ENCODE measurements around the gene SRD5A1.

Gene SRD5A1

DNA sequence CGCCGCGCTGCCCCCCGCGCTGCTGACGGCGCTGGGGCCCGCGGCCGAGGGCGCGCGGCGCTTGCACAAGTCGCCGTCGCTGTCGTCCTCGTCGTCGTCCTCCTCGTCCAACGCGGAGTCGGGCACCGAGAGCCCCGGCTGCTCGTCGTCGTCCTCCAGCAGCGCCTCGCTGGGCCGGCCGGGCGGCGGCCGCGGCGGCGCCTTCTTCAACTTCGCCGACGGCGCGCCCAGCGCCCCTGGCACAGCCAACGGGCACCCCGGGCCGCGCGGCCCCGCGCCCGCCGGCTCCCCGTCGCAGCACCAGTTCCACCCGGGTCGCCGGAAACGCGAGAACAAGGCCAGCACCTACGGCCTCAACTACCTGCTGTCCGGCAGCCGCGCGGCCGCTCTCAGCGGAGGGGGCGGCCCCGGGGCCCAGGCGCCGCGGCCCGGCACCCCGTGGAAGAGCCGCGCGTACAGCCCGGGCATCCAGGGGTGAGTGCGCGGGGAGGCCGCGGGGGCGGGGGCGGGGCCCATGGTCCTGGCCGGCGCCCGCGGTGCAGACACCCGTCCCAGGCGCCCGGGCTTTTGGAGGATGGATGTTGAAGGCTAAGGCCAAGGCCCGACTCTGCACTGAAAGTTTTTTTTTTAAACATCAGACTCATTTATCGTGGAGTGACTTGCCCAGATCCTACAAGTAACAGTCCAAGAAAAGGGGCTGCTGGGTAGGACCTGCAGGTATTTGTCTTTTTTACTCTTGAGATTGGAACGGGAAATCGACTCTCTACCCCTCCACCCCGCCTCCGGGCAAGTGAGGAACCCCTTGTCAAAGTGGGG is 81.2 kb downstream of the SRD5A1 start:
- DNase-seq = no peak

GRCh38 chr5:6715271-6715670 is 82.0 kb downstream of the SRD5A1 start:
- no peak for DNase-seq

DNA sequence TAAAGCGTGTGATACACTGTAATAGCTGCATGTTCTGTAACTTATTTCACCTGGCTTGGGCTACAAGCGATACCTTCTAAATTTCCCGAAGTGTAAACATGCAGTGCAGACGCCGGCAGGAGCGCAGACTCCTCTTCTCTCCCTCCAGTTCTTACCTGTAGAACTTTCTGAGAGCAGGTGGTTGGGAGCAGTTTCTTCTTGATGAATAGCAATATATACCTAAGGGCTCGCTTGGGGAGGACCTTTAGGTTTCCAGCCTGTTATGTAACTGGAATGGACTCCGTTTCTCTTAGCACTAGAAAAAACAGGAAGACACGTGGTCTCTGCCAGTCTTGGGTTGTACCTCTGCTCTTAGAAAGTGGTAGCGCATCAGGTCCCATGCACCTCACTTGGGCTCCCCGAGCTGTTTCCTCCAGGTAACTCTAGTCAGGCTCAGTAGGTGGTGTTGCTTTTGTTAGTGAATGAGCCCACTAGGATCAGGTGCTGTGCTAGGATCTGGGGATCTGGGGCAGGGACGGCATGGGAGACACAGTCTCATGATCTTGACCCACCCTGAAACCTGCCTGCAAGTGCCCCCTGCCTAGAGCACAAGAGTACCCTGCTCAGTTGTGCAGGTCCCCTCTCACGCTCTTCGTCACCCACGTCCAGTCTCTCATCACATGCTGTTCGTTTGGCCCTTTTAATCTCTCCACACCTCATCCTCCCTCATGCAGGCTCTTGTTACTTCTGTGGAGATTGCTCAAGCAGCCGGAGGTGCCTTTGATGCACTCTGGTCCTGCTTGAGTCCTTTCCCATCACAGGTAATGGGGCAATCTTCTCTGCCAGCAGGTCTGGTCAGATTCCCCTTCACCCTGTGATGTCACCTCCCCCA is 82.8 kb downstream of the SRD5A1 start:
- DNase-seq = no peak

GRCh38 chr5:6716629-6717149 is 83.4 kb downstream of the SRD5A1 start:
- no peak for DNase-seq

GRCh38 chr5:6717247-6717646 is 84.0 kb downstream of the SRD5A1 start:
- DNase-seq = no peak

DNA sequence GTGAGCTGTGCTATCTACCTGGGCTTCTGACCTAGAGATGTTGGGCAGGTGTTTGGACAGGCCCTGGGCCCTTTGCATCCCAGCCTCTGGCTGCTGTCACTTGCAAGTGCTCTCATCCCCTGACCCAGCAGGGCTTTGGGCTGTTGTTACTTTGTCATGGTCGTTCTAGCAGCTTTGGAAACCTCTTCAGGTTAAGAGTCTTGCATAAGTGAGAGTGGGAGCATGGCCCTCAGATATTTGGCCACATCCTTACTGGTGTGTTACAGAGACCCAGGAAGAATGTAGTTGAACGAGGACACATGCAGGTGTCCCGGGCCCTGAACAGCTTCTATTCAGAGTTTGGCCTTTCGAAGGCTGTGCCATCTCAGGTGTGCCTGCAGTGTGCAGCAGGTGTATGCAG is 84.4 kb downstream of the SRD5A1 start:
- no peak for DNase-seq

GRCh38 chr5:6718161-6718681 is 85.0 kb downstream of the SRD5A1 start:
- DNase-seq = no peak

GRCh38 chr5:6718718-6719117 is 85.5 kb downstream of the SRD5A1 start:
- no peak for DNase-seq

GRCh38 chr5:6719417-6719816 is 86.2 kb downstream of the SRD5A1 start:
- no peak for DNase-seq

- no peak for DNase-seq
Measured at GRCh38 chr5:6719896-6720560, 86.8 kb downstream of the SRD5A1 start.

DNA sequence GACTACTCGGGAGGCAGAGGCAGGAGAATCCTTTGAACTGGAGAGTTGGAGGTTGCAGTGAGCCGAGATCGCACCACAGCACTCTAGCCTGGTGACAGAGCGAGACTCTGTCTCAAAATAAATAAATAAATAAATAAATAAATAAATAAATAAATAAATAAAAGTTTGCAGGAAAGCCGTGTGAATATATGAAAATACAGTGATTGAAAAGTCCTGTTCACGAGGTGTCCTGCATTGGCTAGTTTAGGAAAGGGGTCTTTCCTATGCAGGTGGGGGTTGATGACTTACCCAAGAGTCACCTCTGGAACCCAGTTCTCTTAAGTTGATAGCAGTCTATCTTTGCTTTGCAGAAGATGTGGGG is 87.3 kb downstream of the SRD5A1 start:
- DNase-seq = no peak

DNA sequence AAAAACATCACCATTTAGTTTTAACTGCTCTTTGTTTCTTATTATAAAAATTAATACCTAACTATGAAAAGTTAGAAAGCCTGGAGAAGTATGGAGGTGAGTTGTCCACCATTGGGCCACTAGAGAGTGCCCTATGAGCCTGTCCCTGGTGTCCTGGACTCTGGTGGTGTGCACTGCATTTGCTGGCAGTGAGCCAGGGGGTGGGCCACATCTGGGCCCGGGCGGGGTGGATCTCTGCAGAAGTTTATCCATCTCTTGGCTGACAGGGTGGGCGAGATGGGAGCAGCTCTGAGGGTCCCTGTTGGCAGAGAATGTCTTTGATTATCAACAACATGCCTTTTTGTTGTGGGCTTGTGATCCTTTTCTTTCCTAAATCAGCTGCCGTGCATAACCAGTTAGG is 88.2 kb downstream of the SRD5A1 start:
- DNase-seq = no peak

DNA sequence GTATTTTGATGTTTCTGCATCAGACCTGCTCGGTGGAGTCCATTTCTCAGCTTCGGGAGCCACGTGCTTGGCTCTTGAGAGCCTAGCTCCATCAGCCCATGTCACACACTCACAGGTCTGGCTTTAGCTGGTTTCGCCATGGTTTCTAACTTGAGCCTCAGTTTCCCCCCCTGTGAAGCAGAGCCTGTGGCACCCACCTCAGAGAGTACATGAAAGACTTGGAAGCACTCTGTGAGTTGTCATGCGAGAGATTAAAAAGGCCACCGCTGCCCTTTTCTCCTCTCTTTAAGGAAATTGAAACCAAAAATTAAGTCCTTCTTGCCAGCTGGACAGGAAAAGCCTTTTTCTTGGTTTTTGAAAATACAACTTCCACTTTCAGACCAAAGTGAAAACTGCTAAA is 88.8 kb downstream of the SRD5A1 start:
- DNase-seq = no peak

GRCh38 chr5:6723122-6723815 is 90.0 kb downstream of the SRD5A1 start:
- DNase-seq = no peak

DNA sequence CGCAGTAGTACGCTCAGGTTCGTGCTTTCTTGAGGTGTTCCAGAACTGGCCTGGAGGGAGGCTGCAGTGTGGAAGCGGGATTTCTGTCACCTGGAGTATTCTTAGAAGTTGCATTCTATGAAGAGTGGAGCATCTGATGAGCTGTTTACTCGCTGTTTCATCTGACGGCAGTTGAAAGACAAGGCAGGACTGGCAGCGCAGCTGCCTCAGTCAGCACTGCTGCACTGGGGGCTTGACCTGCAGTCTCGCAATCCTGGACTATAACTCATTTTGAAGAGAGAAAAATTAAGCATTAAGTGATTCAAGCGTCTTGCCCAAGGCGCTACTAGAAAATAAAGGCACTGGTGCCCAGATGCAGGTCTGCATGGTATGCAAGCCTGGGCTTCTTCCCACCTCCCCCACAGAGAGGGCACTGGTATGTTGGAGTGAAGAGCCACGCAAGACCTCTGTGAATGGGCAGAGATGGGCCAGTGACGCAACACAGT is 90.6 kb downstream of the SRD5A1 start:
- no peak for DNase-seq

Data from NCI-H524 treated with DMSO at 0.1 percent for 48 hours (cell line).